SK-N-MC (cell line): ENCODE results near the gene IL13RA1.

Source experiments
- DNase-seq: peaks from one replicate; pipeline ENCODE4 v3.0.0-alpha.2; 2011; ENCODE audit warnings: low read depth, low spot score
- H3K27ac ChIP-seq: fragments of 200-600 bp; sonication (generic); 2 replicates; pipeline ENCODE4 v1.5.1; 2016; ENCODE audit warnings: mixed run types
- H3K36me3 ChIP-seq: fragments of 200-600 bp; sonication (generic); 2 replicates; pipeline ENCODE4 v1.6.1; 2017; ENCODE audit warnings: antibody characterized with exemption, low read length, mixed read lengths; ENCODE audit not compliant: insufficient read depth
- H3K4me3 ChIP-seq: fragments of 200-600 bp; sonication (generic); 2 replicates; pipeline ENCODE4 v1.5.1; 2016
- H3K9ac ChIP-seq: fragments of 200-600 bp; sonication (generic); 2 replicates; pipeline ENCODE4 v1.8.0; 2017; ENCODE audit warnings: mixed run types, mixed read lengths; ENCODE audit not compliant: insufficient read length
- H3K9me3 ChIP-seq: fragments of 200-600 bp; sonication (generic); 2 replicates; pipeline ENCODE4 v1.6.1; 2017; ENCODE audit warnings: low read depth, mild to moderate bottlenecking, antibody characterized with exemption, low read length, moderate library complexity, mixed read lengths
- EZH2 ChIP-seq: fragments of 200-600 bp; sonication (generic); IDR thresholded peaks from one replicate; pipeline ENCODE4 v1.6.1; 2017; ENCODE audit warnings: antibody characterized with exemption
- FOXP2 ChIP-seq: optimal IDR thresholded peaks from 2 replicates; pipeline ENCODE3; 2011; ENCODE audit warnings: mild to moderate bottlenecking, moderate library complexity; ENCODE audit not compliant: insufficient read depth; ENCODE audit errors: extremely low read length, control extremely low read depth
- POLR2AphosphoS5 ChIP-seq: IDR thresholded peaks from 2 replicates; pipeline ENCODE4 v1.6.1; 2012; ENCODE audit warnings: mild to moderate bottlenecking, low read depth, low read length, borderline replicate concordance

The IL13RA1 gene

GRCh38 chrX:118839334-118839958 is 112.0 kb downstream of the IL13RA1 start:
- Histone ChIP-seq H3K27ac (no peak overlapping the region), H3K9me3 (no peaks in the 10 kb centered on the region), H3K9ac (no peak overlapping the region), H3K36me3 (no peaks in the 10 kb centered on the region), H3K4me3 (no peak overlapping the region)
- TF ChIP-seq EZH2, result no peak
- TF ChIP-seq POLR2AphosphoS5, result no peak
- no peak for TF ChIP-seq FOXP2
- no peak for DNase-seq
